ENCODE results near the gene TRIM40.

DNA sequence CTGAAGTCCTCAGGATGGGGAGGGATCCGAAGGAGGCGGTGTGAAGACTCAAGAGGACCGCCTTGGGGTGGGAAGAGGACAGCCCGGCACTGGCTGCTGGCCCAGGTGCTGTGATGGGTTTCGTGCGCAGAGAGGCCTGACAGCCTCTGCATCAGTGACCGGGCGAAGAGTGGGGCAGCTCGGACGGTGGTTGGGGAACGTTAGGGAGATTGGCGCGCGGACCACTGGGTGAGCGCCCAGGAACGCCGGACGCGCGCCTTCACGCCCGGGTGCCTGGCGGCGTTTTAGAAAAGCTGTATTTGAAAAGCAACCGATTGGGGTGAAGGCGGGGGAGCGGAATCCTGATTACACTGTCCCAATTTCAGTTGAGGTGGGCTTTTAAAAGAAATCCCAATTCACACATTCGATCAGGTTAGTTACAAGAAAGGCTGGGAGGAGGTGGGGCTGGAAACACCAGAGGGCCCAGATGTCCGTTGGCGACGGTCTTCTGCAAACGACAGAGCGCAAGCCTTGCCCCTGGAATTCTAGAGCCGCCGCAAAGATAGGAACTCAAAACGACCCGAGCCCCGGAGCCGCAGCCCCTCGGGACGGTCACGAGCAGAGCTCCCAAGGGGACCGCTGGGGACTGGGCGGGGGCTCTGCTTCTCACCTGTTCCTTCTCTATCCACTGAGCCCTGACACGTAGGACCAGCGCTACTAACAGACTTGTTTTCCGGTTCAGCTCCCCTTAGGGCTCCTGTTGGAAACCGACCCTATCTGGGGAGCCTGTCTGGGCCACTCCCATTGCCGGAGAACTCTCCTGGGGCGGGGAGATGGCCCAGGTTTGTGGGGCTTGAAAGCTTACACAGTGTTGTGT, 8.5 kb upstream of the TRIM40 start:
- TF ChIP-seq, protein P1, sequence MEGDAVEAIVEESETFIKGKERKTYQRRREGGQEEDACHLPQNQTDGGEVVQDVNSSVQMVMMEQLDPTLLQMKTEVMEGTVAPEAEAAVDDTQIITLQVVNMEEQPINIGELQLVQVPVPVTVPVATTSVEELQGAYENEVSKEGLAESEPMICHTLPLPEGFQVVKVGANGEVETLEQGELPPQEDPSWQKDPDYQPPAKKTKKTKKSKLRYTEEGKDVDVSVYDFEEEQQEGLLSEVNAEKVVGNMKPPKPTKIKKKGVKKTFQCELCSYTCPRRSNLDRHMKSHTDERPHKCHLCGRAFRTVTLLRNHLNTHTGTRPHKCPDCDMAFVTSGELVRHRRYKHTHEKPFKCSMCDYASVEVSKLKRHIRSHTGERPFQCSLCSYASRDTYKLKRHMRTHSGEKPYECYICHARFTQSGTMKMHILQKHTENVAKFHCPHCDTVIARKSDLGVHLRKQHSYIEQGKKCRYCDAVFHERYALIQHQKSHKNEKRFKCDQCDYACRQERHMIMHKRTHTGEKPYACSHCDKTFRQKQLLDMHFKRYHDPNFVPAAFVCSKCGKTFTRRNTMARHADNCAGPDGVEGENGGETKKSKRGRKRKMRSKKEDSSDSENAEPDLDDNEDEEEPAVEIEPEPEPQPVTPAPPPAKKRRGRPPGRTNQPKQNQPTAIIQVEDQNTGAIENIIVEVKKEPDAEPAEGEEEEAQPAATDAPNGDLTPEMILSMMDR (conservative IDR thresholded peaks at IDR 0.05; ENCODE audit: low read depth in 2 of 2), result no peak
- TF ChIP-seq POLR2AphosphoS5 (IDR thresholded peaks at IDR 0.05; ENCODE audit: low read depth) (no peak), CREB1 (CRISPR knock-in tag; IDR thresholded peaks at IDR 0.05; ENCODE audit: low read depth) (no peak), EZH2 (IDR thresholded peaks at IDR 0.05; ENCODE audit: low read depth, unreplicated experiment) (peak; percentile 23), STAT1 (IDR thresholded peaks at IDR 0.05; ENCODE audit: unreplicated experiment) (no peak), EZH2phosphoT487 (IDR thresholded peaks at IDR 0.05; ENCODE audit: unreplicated experiment) (no peak)
- TF ChIP-seq, protein P2, sequence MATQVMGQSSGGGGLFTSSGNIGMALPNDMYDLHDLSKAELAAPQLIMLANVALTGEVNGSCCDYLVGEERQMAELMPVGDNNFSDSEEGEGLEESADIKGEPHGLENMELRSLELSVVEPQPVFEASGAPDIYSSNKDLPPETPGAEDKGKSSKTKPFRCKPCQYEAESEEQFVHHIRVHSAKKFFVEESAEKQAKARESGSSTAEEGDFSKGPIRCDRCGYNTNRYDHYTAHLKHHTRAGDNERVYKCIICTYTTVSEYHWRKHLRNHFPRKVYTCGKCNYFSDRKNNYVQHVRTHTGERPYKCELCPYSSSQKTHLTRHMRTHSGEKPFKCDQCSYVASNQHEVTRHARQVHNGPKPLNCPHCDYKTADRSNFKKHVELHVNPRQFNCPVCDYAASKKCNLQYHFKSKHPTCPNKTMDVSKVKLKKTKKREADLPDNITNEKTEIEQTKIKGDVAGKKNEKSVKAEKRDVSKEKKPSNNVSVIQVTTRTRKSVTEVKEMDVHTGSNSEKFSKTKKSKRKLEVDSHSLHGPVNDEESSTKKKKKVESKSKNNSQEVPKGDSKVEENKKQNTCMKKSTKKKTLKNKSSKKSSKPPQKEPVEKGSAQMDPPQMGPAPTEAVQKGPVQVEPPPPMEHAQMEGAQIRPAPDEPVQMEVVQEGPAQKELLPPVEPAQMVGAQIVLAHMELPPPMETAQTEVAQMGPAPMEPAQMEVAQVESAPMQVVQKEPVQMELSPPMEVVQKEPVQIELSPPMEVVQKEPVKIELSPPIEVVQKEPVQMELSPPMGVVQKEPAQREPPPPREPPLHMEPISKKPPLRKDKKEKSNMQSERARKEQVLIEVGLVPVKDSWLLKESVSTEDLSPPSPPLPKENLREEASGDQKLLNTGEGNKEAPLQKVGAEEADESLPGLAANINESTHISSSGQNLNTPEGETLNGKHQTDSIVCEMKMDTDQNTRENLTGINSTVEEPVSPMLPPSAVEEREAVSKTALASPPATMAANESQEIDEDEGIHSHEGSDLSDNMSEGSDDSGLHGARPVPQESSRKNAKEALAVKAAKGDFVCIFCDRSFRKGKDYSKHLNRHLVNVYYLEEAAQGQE (IDR thresholded peaks at IDR 0.05; ENCODE audit: unreplicated experiment), result no peak
